ENCODE measurements around the gene ERP44.
"Not testable (repeated sequence)": the region's sequence is repeated elsewhere in the genome, so short reads cannot be mapped to it uniquely, and the experiment has no call there.

DNA sequence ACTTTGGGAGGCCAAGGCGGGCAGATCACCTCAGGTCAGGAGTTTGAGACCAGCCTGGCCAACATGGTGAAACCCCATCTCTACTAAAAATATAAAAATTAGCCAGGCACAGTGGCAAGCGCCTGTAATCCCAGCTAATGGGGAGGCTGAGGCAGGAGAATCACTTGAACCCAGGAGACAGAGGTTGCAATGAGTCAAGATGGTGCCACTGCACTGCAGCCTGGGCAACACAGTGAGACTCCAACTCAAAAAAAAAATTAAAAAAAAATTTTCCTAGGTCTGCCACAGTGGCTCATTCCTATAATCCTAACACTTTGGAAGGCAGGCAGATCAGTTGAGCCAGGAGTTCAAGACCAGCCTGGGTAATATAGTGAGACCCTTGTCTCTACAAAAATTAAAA, 4.4 kb downstream of the ERP44 start:
- TF ChIP-seq, protein P1, sequence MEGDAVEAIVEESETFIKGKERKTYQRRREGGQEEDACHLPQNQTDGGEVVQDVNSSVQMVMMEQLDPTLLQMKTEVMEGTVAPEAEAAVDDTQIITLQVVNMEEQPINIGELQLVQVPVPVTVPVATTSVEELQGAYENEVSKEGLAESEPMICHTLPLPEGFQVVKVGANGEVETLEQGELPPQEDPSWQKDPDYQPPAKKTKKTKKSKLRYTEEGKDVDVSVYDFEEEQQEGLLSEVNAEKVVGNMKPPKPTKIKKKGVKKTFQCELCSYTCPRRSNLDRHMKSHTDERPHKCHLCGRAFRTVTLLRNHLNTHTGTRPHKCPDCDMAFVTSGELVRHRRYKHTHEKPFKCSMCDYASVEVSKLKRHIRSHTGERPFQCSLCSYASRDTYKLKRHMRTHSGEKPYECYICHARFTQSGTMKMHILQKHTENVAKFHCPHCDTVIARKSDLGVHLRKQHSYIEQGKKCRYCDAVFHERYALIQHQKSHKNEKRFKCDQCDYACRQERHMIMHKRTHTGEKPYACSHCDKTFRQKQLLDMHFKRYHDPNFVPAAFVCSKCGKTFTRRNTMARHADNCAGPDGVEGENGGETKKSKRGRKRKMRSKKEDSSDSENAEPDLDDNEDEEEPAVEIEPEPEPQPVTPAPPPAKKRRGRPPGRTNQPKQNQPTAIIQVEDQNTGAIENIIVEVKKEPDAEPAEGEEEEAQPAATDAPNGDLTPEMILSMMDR (IDR thresholded peaks at IDR 0.05 in 2 of 3, conservative IDR thresholded peaks at IDR 0.05 in 1 of 3; ENCODE audit: borderline replicate concordance in 1 of 3, insufficient read depth in 1 of 3, low read depth in 2 of 3, low read length in 2 of 3) = not testable (repeated sequence)
- not testable (repeated sequence) for TF ChIP-seq POLR2AphosphoS5 (IDR thresholded peaks at IDR 0.05; ENCODE audit: low read depth, low read length); RAD21 (IDR thresholded peaks at IDR 0.05; ENCODE audit: low read depth)

Data from HCT116 (cell line).